Glutamatergic neuron (in vitro differentiated cells): Measurements from ENCODE around the gene ZNF619. TPM values are rescaled to one million over a fixed set of nuclear protein-coding genes. Genes with fewer than 3 reads are reported as not detected.

Experiments used
- DNase-seq: peaks from one replicate; pipeline ENCODE4 v3.0.0; 2022
- H3K27ac Mint-ChIP-seq: one replicate; pipeline ENCODE4 v1.8.0; 2020; ENCODE audit warnings: mild to moderate bottlenecking, mixed read lengths, inconsistent platforms; ENCODE audit not compliant: unreplicated experiment
- H3K27me3 Mint-ChIP-seq: one replicate; pipeline ENCODE4 v1.8.0; 2020; ENCODE audit warnings: mild to moderate bottlenecking, moderate library complexity, mixed read lengths, inconsistent platforms; ENCODE audit not compliant: unreplicated experiment
- H3K36me3 Mint-ChIP-seq: one replicate; pipeline ENCODE4 v1.8.0; 2020; ENCODE audit warnings: mild to moderate bottlenecking, mixed read lengths, inconsistent platforms; ENCODE audit not compliant: unreplicated experiment
- H3K4me1 Mint-ChIP-seq: one replicate; pipeline ENCODE4 v1.8.0; 2020; ENCODE audit warnings: mild to moderate bottlenecking, low read depth, mixed read lengths, inconsistent platforms; ENCODE audit not compliant: unreplicated experiment
- H3K4me3 Mint-ChIP-seq: one replicate; pipeline ENCODE4 v1.8.0; 2020; ENCODE audit warnings: mild to moderate bottlenecking, mixed read lengths, inconsistent platforms; ENCODE audit not compliant: unreplicated experiment
- H3K9me3 Mint-ChIP-seq: one replicate; pipeline ENCODE4 v1.8.0; 2020; ENCODE audit warnings: mild to moderate bottlenecking, moderate library complexity, mixed read lengths, inconsistent platforms; ENCODE audit not compliant: unreplicated experiment
- total RNA-seq: library from RNA; stranded (reverse); fragmentation: NEBNext Ultra II Directional; extraction: Animal tissue kit (Norgen Biotek cat#: 25700); gene quantifications from one replicate; pipeline ENCODE4 v1.2.1, GENCODE V29; 2021; ENCODE audit not compliant: unreplicated experiment
- TF ChIP-seq, protein P1 (sequence below): fragments of 200-600 bp; sonication (generic); IDR thresholded peaks from one replicate; pipeline ENCODE4 v1.5.0; 2021; ENCODE audit not compliant: partially characterized antibody, unreplicated experiment

Gene ZNF619
- total RNA-seq, 1 donor from 2014 or later: 7.2 TPM

DNA sequence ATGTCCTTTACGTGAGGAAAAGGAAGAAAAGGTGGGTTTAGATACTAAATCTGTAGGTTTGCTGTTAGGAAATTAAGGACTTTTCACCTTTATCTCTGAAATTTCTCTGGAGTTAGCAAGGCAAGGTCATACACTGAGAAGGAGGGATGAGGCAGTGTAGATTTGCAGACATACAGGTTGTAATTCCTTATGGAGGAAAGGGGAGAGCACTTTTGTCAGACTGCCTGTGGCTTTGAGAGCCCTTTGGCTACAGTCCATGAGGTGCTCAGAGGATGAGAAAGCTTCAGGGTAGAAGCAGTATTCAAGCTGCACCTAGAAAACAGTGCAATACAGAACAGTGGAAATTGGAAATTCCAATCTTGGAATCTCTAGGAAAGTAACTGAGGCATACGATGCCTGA, 11.5 kb upstream of the ZNF619 start:
- Mint-ChIP-seq H3K9me3 (no peaks in the 10 kb centered on the region), H3K4me3 (no peak overlapping the region), H3K27ac (peak overlapping the region; percentile 3), H3K36me3 (no peaks in the 10 kb centered on the region), H3K4me1 (peaks cover 4% of the 10 kb centered on the region), H3K27me3 (no peaks in the 10 kb centered on the region)
- TF ChIP-seq, protein P1, sequence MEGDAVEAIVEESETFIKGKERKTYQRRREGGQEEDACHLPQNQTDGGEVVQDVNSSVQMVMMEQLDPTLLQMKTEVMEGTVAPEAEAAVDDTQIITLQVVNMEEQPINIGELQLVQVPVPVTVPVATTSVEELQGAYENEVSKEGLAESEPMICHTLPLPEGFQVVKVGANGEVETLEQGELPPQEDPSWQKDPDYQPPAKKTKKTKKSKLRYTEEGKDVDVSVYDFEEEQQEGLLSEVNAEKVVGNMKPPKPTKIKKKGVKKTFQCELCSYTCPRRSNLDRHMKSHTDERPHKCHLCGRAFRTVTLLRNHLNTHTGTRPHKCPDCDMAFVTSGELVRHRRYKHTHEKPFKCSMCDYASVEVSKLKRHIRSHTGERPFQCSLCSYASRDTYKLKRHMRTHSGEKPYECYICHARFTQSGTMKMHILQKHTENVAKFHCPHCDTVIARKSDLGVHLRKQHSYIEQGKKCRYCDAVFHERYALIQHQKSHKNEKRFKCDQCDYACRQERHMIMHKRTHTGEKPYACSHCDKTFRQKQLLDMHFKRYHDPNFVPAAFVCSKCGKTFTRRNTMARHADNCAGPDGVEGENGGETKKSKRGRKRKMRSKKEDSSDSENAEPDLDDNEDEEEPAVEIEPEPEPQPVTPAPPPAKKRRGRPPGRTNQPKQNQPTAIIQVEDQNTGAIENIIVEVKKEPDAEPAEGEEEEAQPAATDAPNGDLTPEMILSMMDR: no peak
- no peak for DNase-seq

DNA sequence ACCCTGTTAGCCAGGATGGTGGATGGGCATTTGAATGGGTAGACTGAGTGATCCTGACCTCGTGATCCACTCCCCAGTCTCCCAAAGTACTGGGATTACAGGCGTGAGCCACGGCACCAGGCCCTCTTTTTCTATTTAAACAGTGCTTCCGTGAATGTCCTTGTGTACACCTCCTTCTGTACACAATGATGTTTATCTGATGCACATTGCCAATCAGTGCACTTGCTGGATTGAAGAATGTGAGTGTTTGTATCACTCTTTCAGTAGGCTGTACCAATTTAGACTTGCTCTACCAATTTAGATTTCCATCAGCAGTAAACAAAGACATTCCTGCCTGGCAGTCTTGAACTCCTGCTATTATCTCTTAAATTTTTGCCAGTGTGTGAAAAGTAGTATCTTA, 8.9 kb upstream of the ZNF619 start:
- Mint-ChIP-seq H3K27ac (no peak overlapping the region), H3K9me3 (no peaks in the 10 kb centered on the region), H3K27me3 (no peaks in the 10 kb centered on the region), H3K4me3 (no peak overlapping the region), H3K4me1 (peaks cover 4% of the 10 kb centered on the region), H3K36me3 (no peaks in the 10 kb centered on the region)
- DNase-seq: no peak
- TF ChIP-seq, protein P1: no peak

DNA sequence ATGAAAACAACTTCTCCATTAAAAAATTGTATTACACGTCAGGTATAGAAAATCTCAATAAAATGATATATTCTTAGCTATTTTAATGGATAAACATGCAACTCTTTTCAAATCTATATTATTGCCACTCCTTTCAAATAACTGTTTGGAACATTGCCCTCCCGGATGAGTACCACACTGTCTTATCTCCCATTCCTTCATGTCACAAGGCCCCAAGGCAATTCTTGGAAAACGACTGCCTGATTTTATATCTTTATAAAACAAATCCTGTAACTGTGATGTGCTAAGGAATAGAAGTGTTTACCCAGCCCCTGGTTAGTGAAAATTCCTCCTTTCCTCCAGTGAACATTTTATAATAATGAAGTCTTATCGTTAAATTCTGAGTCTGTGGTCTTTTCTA, 6.2 kb upstream of the ZNF619 start:
- H3K27ac Mint-ChIP-seq: no peak overlapping the region
- TF ChIP-seq, protein P1: no peak
- H3K4me3 Mint-ChIP-seq: no peak overlapping the region
- no peak for DNase-seq
- H3K9me3 Mint-ChIP-seq: no peaks in the 10 kb centered on the region
- H3K36me3 Mint-ChIP-seq: no peaks in the 10 kb centered on the region
- H3K27me3 Mint-ChIP-seq: no peaks in the 10 kb centered on the region
- no peaks in the 10 kb centered on the region for H3K4me1 Mint-ChIP-seq

DNA sequence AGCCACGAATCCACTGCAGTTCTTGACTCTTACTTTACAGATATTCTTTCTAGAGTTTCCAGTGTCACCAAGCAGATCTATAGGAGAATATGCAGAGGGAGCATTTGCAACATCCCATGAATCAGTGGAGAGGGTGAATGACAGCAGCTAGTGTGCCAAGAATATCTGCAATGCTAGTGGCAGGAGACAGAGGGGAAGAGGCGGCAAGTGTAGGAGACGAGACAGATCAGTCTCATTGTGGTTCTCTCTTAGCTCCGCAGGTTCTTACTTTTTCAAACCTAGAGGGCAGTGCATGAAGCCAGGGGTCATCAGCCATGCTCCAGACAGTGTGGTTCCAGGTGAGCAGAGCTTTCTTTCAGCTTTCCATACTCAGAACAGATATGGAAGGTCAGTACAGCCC, 744 bp downstream of the ZNF619 start:
- H3K4me3 Mint-ChIP-seq: peak overlapping the region; percentile 93

DNA sequence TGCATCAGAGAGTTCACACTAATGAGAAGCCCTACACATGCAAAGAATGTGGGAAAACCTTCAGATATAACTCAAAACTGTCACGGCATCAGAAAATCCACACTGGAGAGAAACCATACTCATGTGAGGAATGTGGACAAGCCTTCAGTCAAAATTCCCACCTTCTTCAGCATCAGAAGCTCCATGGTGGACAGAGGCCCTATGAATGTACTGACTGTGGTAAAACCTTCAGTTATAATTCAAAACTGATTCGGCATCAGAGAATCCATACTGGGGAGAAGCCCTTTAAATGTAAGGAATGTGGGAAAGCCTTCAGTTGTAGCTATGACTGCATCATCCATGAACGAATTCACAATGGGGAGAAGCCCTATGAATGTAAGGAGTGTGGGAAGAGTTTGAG, 10.2 kb downstream of the ZNF619 start:
- H3K4me1 Mint-ChIP-seq: no peaks in the 10 kb centered on the region
- DNase-seq: no peak
- H3K27me3 Mint-ChIP-seq: no peaks in the 10 kb centered on the region
- H3K36me3 Mint-ChIP-seq: peaks cover 31% of the 10 kb centered on the region
- TF ChIP-seq, protein P1: no peak
- H3K4me3 Mint-ChIP-seq: no peak overlapping the region
- H3K27ac Mint-ChIP-seq: no peak overlapping the region
- H3K9me3 Mint-ChIP-seq: peaks cover 2% of the 10 kb centered on the region

More for the DNA sequence above, 744 bp downstream of the ZNF619 start:
- peaks cover 2% of the 10 kb centered on the region for H3K27me3 Mint-ChIP-seq
- peaks cover 4% of the 10 kb centered on the region for H3K9me3 Mint-ChIP-seq
- no peaks in the 10 kb centered on the region for H3K36me3 Mint-ChIP-seq
- no peak overlapping the region for H3K27ac Mint-ChIP-seq
- TF ChIP-seq, protein P1: no peak
- peaks cover 4% of the 10 kb centered on the region for H3K4me1 Mint-ChIP-seq
- DNase-seq: no peak
